Stimulated activated CD4-positive, alpha-beta T cell treated with anti-CD3 and anti-CD28 coated beads, Interleukin-4, amount 100 ng/mL, for 1 hour (primary cell): Measurements from ENCODE around the gene TCEA2.
"Not testable (repeated sequence)": the region's sequence is repeated elsewhere in the genome, so short reads cannot be mapped to it uniquely, and the experiment has no call there.

Experiments
- DNase-seq: peaks from one replicate; pipeline ENCODE4 v3.0.0-alpha.2; 2020

TCEA2 gene

GRCh38 chr20:64111841-64112641 is 49.0 kb downstream of the TCEA2 start:
- DNase-seq, result no peak

- no peak for DNase-seq
Observed at GRCh38 chr20:64112691-64113443, 49.9 kb downstream of the TCEA2 start.

GRCh38 chr20:64113444-64113775 is 50.4 kb downstream of the TCEA2 start:
- DNase-seq, result no peak

- DNase-seq, result no peak
Observed at GRCh38 chr20:64113796-64114355, 50.9 kb downstream of the TCEA2 start.

GRCh38 chr20:64114356-64114971 is 51.5 kb downstream of the TCEA2 start:
- DNase-seq, result no peak

- DNase-seq, result no peak
Observed at GRCh38 chr20:64115171-64115911, 52.3 kb downstream of the TCEA2 start.

GRCh38 chr20:64116016-64116415 is 53.0 kb downstream of the TCEA2 start:
- DNase-seq, result no peak

GRCh38 chr20:64116541-64117431 is 53.8 kb downstream of the TCEA2 start:
- no peak for DNase-seq

- DNase-seq, result not testable (repeated sequence)
Observed at GRCh38 chr20:64117432-64117777, 54.4 kb downstream of the TCEA2 start.

- no peak for DNase-seq
Observed at GRCh38 chr20:64119301-64119680, 56.3 kb downstream of the TCEA2 start.

- no peak for DNase-seq
Observed at GRCh38 chr20:64119681-64120341, 56.8 kb downstream of the TCEA2 start.

GRCh38 chr20:64121586-64121985 is 58.6 kb downstream of the TCEA2 start:
- DNase-seq, result no peak
